KMS-11 (cell line): ENCODE measurements around the gene AMER2.

Experiments
- H2AFZ ChIP-seq: fragments of 200-600 bp; sonication (generic); 2 replicates; pipeline ENCODE4 v1.6.1; 2016; ENCODE audit warnings: antibody characterized with exemption, mixed run types, low read depth
- H3K27ac ChIP-seq: fragments of 200-600 bp; sonication (generic); 2 replicates; pipeline ENCODE4 v1.6.1; 2016; ENCODE audit warnings: mild to moderate bottlenecking, mixed run types
- H3K27me3 ChIP-seq: fragments of 200-600 bp; sonication (generic); 2 replicates; pipeline ENCODE4 v1.6.1; 2017; ENCODE audit warnings: mild to moderate bottlenecking, low read depth, mixed run types, moderate library complexity; ENCODE audit not compliant: insufficient read depth
- H3K36me3 ChIP-seq: fragments of 200-600 bp; sonication (generic); 2 replicates; pipeline ENCODE4 v1.6.1; 2017; ENCODE audit warnings: mild to moderate bottlenecking, mixed run types; ENCODE audit not compliant: insufficient read depth
- H3K4me1 ChIP-seq: fragments of 200-600 bp; sonication (generic); 2 replicates; pipeline ENCODE4 v1.6.1; 2016; ENCODE audit warnings: mild to moderate bottlenecking, low read depth, mixed run types; ENCODE audit not compliant: poor library complexity, severe bottlenecking
- H3K4me2 ChIP-seq: fragments of 200-600 bp; sonication (generic); 2 replicates; pipeline ENCODE4 v1.7.0; 2016; ENCODE audit warnings: mild to moderate bottlenecking, mixed run types
- H3K4me3 ChIP-seq: fragments of 200-600 bp; sonication (generic); IDR thresholded peaks from 2 replicates; pipeline ENCODE4 v1.6.1; 2017; ENCODE audit warnings: low read depth, low read length, mixed read lengths; ENCODE audit not compliant: insufficient read depth
- H3K79me2 ChIP-seq: fragments of 200-600 bp; sonication (generic); 2 replicates; pipeline ENCODE4 v1.6.1; 2016; ENCODE audit warnings: low read depth, mixed run types; ENCODE audit not compliant: insufficient read depth
- H3K9ac ChIP-seq: fragments of 200-600 bp; sonication (generic); 2 replicates; pipeline ENCODE4 v1.6.1; 2016; ENCODE audit warnings: mild to moderate bottlenecking, mixed run types
- H4K20me1 ChIP-seq: fragments of 200-600 bp; sonication (generic); 2 replicates; pipeline ENCODE4 v1.6.1; 2016; ENCODE audit warnings: mild to moderate bottlenecking, mixed run types; ENCODE audit not compliant: insufficient read depth
- CTCF ChIP-seq: fragments of 200-600 bp; sonication (generic); conservative IDR thresholded peaks from 2 replicates; pipeline ENCODE4 v1.6.1; 2017; ENCODE audit warnings: low read depth, mild to moderate bottlenecking, antibody characterized with exemption, low read length, moderate library complexity, mixed read lengths

The AMER2 gene

GRCh38 chr13:25149711-25150110 is 22.4 kb downstream of the AMER2 start:
- Histone ChIP-seq H2AFZ (no peak overlapping the region), H3K27me3 (no peaks in the 10 kb centered on the region), H4K20me1 (no peaks in the 10 kb centered on the region), H3K27ac (no peak overlapping the region), H3K4me3 (no peak overlapping the region), H3K79me2 (no peaks in the 10 kb centered on the region), H3K4me2 (no peak overlapping the region), H3K9ac (no peak overlapping the region), H3K36me3 (no peaks in the 10 kb centered on the region), H3K4me1 (no peaks in the 10 kb centered on the region)
- no peak for TF ChIP-seq CTCF

DNA sequence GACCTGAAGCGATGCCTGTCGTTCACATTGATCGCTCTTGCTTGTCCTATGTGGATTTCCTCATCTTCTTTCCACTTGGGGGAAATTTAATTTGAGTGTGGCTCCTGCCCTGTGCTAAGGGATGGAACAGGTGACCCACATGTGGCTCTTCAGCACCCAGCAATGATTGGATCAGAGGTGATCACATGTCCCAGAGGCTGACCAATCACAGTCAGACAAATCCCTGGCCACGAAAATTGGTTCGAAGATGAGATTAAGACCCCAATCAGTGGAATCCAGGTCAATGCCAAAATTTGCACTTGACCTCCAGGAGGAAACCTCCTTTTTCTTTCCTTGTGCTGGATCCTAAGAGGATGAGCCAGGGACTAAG is 23.7 kb downstream of the AMER2 start:
- Histone ChIP-seq H4K20me1 (no peaks in the 10 kb centered on the region), H3K27me3 (no peaks in the 10 kb centered on the region), H3K79me2 (no peaks in the 10 kb centered on the region), H3K4me3 (no peak overlapping the region), H3K27ac (no peak overlapping the region), H3K36me3 (no peaks in the 10 kb centered on the region), H3K9ac (no peak overlapping the region), H2AFZ (no peak overlapping the region), H3K4me1 (no peaks in the 10 kb centered on the region), H3K4me2 (no peak overlapping the region)
- TF ChIP-seq CTCF = no peak

GRCh38 chr13:25147638-25148401 is 24.3 kb downstream of the AMER2 start:
- Histone ChIP-seq H3K4me2 (no peak overlapping the region), H3K27ac (no peak overlapping the region), H3K27me3 (no peaks in the 10 kb centered on the region), H3K4me1 (no peaks in the 10 kb centered on the region), H2AFZ (no peak overlapping the region), H4K20me1 (no peaks in the 10 kb centered on the region), H3K36me3 (no peaks in the 10 kb centered on the region), H3K79me2 (no peaks in the 10 kb centered on the region), H3K4me3 (no peak overlapping the region), H3K9ac (no peak overlapping the region)
- TF ChIP-seq CTCF = no peak

DNA sequence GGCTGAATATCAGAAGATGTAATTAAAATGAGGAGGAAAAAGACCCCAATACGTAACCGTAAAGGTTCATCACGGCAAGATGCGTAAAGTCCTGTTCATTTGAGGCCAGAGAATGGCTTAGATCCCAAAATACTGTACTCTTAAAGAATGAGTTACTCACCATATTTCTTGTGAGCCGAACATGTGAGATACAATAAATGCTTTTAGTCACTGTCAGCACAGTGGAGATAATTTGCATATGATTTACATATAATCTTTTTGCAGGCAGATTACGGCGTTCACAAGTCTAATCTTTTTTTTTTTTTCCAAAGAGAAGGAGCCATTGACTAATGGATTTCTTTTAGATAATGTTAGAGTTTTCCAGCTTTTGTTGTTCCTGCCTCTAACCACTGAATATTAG is 28.4 kb downstream of the AMER2 start:
- no peaks in the 10 kb centered on the region for H4K20me1 ChIP-seq
- no peak for TF ChIP-seq CTCF
- H3K9ac ChIP-seq = no peak overlapping the region
- H3K27ac ChIP-seq = no peak overlapping the region
- H3K27me3 ChIP-seq = no peaks in the 10 kb centered on the region
- H3K36me3 ChIP-seq = no peaks in the 10 kb centered on the region
- no peak overlapping the region for H3K4me3 ChIP-seq
- no peak overlapping the region for H2AFZ ChIP-seq
- no peaks in the 10 kb centered on the region for H3K79me2 ChIP-seq
- no peak overlapping the region for H3K4me2 ChIP-seq
- H3K4me1 ChIP-seq = no peaks in the 10 kb centered on the region
